ENCODE measurements around the gene CFAP92. TPM values are rescaled to one million over a fixed set of nuclear protein-coding genes. Genes with fewer than 3 reads are reported as not detected.

CFAP92 gene
- total RNA-seq, 2 experiments from 2014 or later, result 0.19 to 0.45 TPM

GRCh38 chr3:128864351-128864811 lies 129.5 kb downstream of the CFAP92 start:
- Mint-ChIP-seq H3K4me1 (ENCODE audit: low read depth) (no peaks in the 10 kb centered on the region), H3K27ac (no peak overlapping the region), H3K27me3 (no peaks in the 10 kb centered on the region), H3K4me3 (no peak overlapping the region), H3K36me3 (ENCODE audit: low read depth) (peaks cover 19% of the 10 kb centered on the region), H3K9me3 (no peaks in the 10 kb centered on the region)
- Histone ChIP-seq H3K4me3 (ENCODE audit: low read length) (no peak overlapping the region), H3K27ac (ENCODE audit: low read depth in 1 of 2, low read length in 2 of 2) (no peak overlapping the region), H3K9me3 (ENCODE audit: control insufficient read depth in 1 of 2, insufficient read depth in 1 of 2, low read length in 2 of 2) (peaks cover 22% of the 10 kb centered on the region in 2 experiments), H3K36me3 (ENCODE audit: insufficient read depth, low read length) (no peaks in the 10 kb centered on the region), H3K4me1 (ENCODE audit: insufficient read depth, low read length) (no peaks in the 10 kb centered on the region), H3K27me3 (ENCODE audit: control insufficient read depth in 1 of 2, insufficient read depth in 2 of 2, low read length in 2 of 2) (no peaks in the 10 kb centered on the region)
- no peak for ATAC-seq (ENCODE audit: poor library complexity)
- intact Hi-C loops (cut with DNase I, micrococcal nuclease), result no loop called here
- POLR2A ChIA-PET, result no interaction called here
- CTCF ChIA-PET, result no interaction called here
- TF ChIP-seq CTCF (IDR thresholded peaks at IDR 0.05), result no peak
- DNase-seq, result no peak

DNA sequence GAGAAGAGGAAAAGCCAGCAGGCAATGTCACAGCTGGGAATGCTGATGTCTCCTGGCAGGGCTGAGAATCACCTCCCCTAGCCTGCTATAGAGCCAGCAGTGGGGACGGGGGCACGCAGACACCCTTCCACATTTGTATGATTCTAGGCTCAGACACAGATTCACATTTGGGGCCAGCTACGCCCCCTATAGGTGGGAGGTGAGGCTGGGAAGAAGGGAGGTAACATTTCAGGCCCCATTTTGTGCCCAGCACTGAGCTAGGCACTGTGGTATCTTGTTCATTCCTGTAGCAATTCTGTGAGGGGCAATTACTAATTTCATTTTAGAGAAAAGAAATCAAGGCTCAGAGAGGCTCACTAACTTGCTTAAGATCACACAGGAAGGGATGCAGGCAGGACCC lies 130.3 kb downstream of the CFAP92 start:
- Histone ChIP-seq H3K36me3 (ENCODE audit: insufficient read depth, low read length) (no peaks in the 10 kb centered on the region), H3K27ac (ENCODE audit: low read depth in 1 of 2, low read length in 2 of 2) (no peak overlapping the region), H3K9me3 (ENCODE audit: control insufficient read depth in 1 of 2, insufficient read depth in 1 of 2, low read length in 2 of 2) (peaks cover 29 to 30% of the 10 kb centered on the region in 2 experiments), H3K4me3 (ENCODE audit: low read length) (no peak overlapping the region), H3K27me3 (ENCODE audit: control insufficient read depth in 1 of 2, insufficient read depth in 2 of 2, low read length in 2 of 2) (no peaks in the 10 kb centered on the region), H3K4me1 (ENCODE audit: insufficient read depth, low read length) (no peaks in the 10 kb centered on the region)
- H3K27ac Mint-ChIP-seq, result no peak overlapping the region
- H3K4me1 Mint-ChIP-seq (ENCODE audit: low read depth), result no peaks in the 10 kb centered on the region
- intact Hi-C loops (cut with DNase I, micrococcal nuclease), result no loop called here
- peaks cover 27% of the 10 kb centered on the region for H3K36me3 Mint-ChIP-seq (ENCODE audit: low read depth)
- DNase-seq, result no peak
- no peaks in the 10 kb centered on the region for H3K27me3 Mint-ChIP-seq
- CTCF ChIA-PET, result no interaction called here
- no peak for ATAC-seq (ENCODE audit: poor library complexity)
- no peak for TF ChIP-seq CTCF (IDR thresholded peaks at IDR 0.05)
- H3K4me3 Mint-ChIP-seq, result no peak overlapping the region
- no peaks in the 10 kb centered on the region for H3K9me3 Mint-ChIP-seq
- POLR2A ChIA-PET, result no interaction called here

- H3K4me3 ChIP-seq (ENCODE audit: low read length), result no peak overlapping the region
- no peaks in the 10 kb centered on the region for H3K4me1 Mint-ChIP-seq (ENCODE audit: low read depth)
- TF ChIP-seq CTCF (IDR thresholded peaks at IDR 0.05), result no peak
- H3K9me3 Mint-ChIP-seq, result peaks cover 2% of the 10 kb centered on the region
- H3K9me3 ChIP-seq (ENCODE audit: control insufficient read depth in 1 of 2, insufficient read depth in 1 of 2, low read length in 2 of 2), result peaks cover 35 to 45% of the 10 kb centered on the region in 2 experiments
- ChIA-PET POLR2A (no interaction called here), CTCF (no interaction called here)
- H3K36me3 Mint-ChIP-seq (ENCODE audit: low read depth), result peaks cover 30% of the 10 kb centered on the region
- H3K27me3 ChIP-seq (ENCODE audit: control insufficient read depth in 1 of 2, insufficient read depth in 2 of 2, low read length in 2 of 2), result no peaks in the 10 kb centered on the region
- no peaks in the 10 kb centered on the region for H3K27me3 Mint-ChIP-seq
- H3K36me3 ChIP-seq (ENCODE audit: insufficient read depth, low read length), result no peaks in the 10 kb centered on the region
- H3K4me1 ChIP-seq (ENCODE audit: insufficient read depth, low read length), result no peaks in the 10 kb centered on the region
- no peak for DNase-seq
- H3K27ac ChIP-seq (ENCODE audit: low read depth in 1 of 2, low read length in 2 of 2), result no peak overlapping the region
- intact Hi-C loops (cut with DNase I, micrococcal nuclease), result no loop called here
- H3K27ac Mint-ChIP-seq, result no peak overlapping the region
- no peak for ATAC-seq (ENCODE audit: poor library complexity)
- no peak overlapping the region for H3K4me3 Mint-ChIP-seq
These were observed 132.4 kb downstream of the CFAP92 start for GRCh38 chr3:128861491-128861890.

Other genes starting within 250 kb of the CFAP92 start
- gene ACAD9, start 114.5 kb downstream of the CFAP92 start, total RNA-seq, result 10 to 100 TPM; 64.8 to 71.6 TPM
- under 1 TPM; 0.22 to 0.25 TPM for gene EFCC1, start 7.2 kb upstream of the CFAP92 start, total RNA-seq
- gene GP9, start 66.7 kb upstream of the CFAP92 start, total RNA-seq, result not detected
- 10 to 100 TPM; 47.5 to 48.1 TPM for gene RAB43, start 127.7 kb upstream of the CFAP92 start, total RNA-seq
- 10 to 100 TPM; 28.2 to 28.5 TPM for gene ISY1, start 167.0 kb upstream of the CFAP92 start, total RNA-seq
- gene CNBP, start 189.8 kb upstream of the CFAP92 start, total RNA-seq, result 100 to 1,000 TPM; 260 to 267 TPM